ENCODE measurements around the gene AXIN1.

The AXIN1 gene

DNA sequence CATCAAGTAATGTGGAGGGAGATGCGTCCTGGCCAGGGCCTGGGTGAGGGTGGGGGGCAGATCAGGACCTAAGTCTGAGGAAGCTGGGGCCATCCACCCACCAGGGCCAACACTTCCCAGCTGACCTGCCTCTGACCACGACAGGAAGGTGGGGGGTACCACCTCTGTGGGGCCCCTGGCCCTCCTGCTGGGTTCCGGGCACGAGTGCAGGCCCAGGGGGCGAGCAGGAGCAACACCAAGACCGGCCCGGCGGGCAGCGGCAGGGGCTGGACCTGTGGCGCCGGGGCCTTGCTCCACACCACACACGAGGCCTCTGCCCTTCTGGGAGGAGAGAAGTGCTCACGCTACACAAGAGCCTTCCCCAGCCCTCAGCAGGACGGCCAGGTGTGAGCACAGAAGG lies 56.2 kb downstream of the AXIN1 start:
- Histone ChIP-seq H3K36me3 (ENCODE audit: low read depth) (peaks cover 22% of the 10 kb centered on the region), H3K9me3 (ENCODE audit: severe bottlenecking) (no peaks in the 10 kb centered on the region), H3K27me3 (ENCODE audit: insufficient read depth, poor library complexity, severe bottlenecking) (no peaks in the 10 kb centered on the region), H3K4me3 (ENCODE audit: severe bottlenecking) (no peak overlapping the region), H3K27ac (ENCODE audit: poor library complexity, severe bottlenecking) (no peak overlapping the region), H3K4me1 (ENCODE audit: insufficient read depth, poor library complexity, severe bottlenecking) (no peaks in the 10 kb centered on the region)
- ATAC-seq (ENCODE audit: low read depth) (no peak), DNase-seq (ENCODE audit: low spot score) (no peak)
- no peak for TF ChIP-seq CTCF (IDR thresholded peaks at IDR 0.05; ENCODE audit: poor library complexity, severe bottlenecking)

DNA sequence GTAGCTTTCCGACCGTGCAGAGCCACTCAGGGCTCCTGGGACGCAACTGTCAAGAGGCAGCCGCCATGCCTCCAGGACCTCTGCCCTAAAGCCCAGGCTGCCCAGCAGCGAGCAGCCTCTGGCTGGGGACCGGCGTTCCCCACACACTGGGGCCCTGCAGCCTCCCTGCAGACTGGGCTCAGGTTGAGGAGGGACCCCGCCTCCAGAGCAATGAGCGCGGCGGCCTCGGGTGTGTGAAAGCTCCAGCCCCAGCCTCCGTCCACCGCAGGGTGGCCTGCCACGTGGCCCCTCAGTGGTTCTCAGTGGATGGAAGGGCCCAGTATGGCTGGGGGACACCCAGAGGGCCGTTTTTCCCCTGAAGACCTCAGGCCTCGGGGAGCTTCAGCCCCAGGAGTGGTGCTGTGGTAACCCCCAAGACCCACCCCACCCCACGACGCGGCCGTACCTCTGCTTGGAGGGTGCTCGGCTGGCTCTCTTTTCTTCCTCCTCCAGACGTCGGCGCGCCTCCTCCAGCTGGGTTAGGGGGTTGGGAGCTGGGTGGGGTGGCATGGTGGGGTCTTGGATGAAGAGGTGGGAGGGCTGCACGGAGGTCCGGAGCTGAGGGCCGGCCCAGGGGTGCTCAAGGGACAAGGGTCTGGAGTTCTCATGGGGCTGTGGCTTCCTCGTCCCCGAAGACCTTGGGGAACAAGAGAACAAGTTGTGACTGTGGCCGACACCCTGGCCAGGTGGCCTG lies 59.3 kb downstream of the AXIN1 start:
- H3K27me3 ChIP-seq (ENCODE audit: insufficient read depth, poor library complexity, severe bottlenecking) = no peaks in the 10 kb centered on the region
- no peaks in the 10 kb centered on the region for H3K4me1 ChIP-seq (ENCODE audit: insufficient read depth, poor library complexity, severe bottlenecking)
- TF ChIP-seq CTCF (IDR thresholded peaks at IDR 0.05; ENCODE audit: poor library complexity, severe bottlenecking) = no peak
- no peak overlapping the region for H3K27ac ChIP-seq (ENCODE audit: poor library complexity, severe bottlenecking)
- peaks cover 20% of the 10 kb centered on the region for H3K36me3 ChIP-seq (ENCODE audit: low read depth)
- no peak for ATAC-seq (ENCODE audit: low read depth)
- no peak for DNase-seq (ENCODE audit: low spot score)
- no peaks in the 10 kb centered on the region for H3K9me3 ChIP-seq (ENCODE audit: severe bottlenecking)
- H3K4me3 ChIP-seq (ENCODE audit: severe bottlenecking) = no peak overlapping the region

DNA sequence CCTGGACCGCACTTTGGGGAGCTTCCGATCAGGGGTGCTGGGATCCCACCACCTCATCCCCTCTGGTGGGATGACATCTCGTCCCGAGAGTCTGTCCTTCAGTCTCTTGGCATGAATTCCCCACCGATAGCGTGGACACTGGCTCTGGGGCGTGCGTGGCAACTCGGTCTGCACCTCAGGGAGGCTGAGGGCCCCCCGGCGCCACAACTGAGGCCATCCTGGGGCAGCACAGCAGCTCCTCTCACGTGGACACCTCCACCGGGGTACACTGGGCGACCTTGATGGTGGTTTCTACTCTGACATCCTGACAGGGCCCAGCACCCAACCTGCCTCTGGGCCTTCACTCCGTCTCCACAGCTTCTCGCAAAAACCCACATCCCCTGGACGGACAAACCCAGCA lies 61.0 kb downstream of the AXIN1 start:
- DNase-seq (ENCODE audit: low spot score) (no peak), ATAC-seq (ENCODE audit: low read depth) (no peak)
- Histone ChIP-seq H3K27me3 (ENCODE audit: insufficient read depth, poor library complexity, severe bottlenecking) (no peaks in the 10 kb centered on the region), H3K4me1 (ENCODE audit: insufficient read depth, poor library complexity, severe bottlenecking) (no peaks in the 10 kb centered on the region), H3K36me3 (ENCODE audit: low read depth) (peaks cover 26% of the 10 kb centered on the region), H3K27ac (ENCODE audit: poor library complexity, severe bottlenecking) (no peak overlapping the region), H3K4me3 (ENCODE audit: severe bottlenecking) (no peak overlapping the region), H3K9me3 (ENCODE audit: severe bottlenecking) (no peaks in the 10 kb centered on the region)
- TF ChIP-seq CTCF (IDR thresholded peaks at IDR 0.05; ENCODE audit: poor library complexity, severe bottlenecking) = no peak

GRCh38 chr16:290681-291405 lies 61.7 kb downstream of the AXIN1 start:
- H3K27ac ChIP-seq (ENCODE audit: poor library complexity, severe bottlenecking) = no peak overlapping the region
- peaks cover 26% of the 10 kb centered on the region for H3K36me3 ChIP-seq (ENCODE audit: low read depth)
- ATAC-seq (ENCODE audit: low read depth) (no peak), DNase-seq (ENCODE audit: low spot score) (no peak)
- no peaks in the 10 kb centered on the region for H3K9me3 ChIP-seq (ENCODE audit: severe bottlenecking)
- no peaks in the 10 kb centered on the region for H3K27me3 ChIP-seq (ENCODE audit: insufficient read depth, poor library complexity, severe bottlenecking)
- no peak for TF ChIP-seq CTCF (IDR thresholded peaks at IDR 0.05; ENCODE audit: poor library complexity, severe bottlenecking)
- H3K4me1 ChIP-seq (ENCODE audit: insufficient read depth, poor library complexity, severe bottlenecking) = no peaks in the 10 kb centered on the region
- H3K4me3 ChIP-seq (ENCODE audit: severe bottlenecking) = no peak overlapping the region
